GM12891 (cell line): ENCODE data around the gene USP7.

Source experiments
- DNase-seq: peaks from one replicate; pipeline ENCODE4 v3.0.0; 2011; ENCODE audit warnings: low spot score; ENCODE audit not compliant: insufficient read length
- FAIRE-seq: peaks from 2 replicates; lab custom pipeline; 2011; peaks lifted over from hg19 to GRCh38; lab: Jason Lieb, UNC
- PAX5 ChIP-seq: IDR thresholded peaks from 2 replicates; pipeline ENCODE4 v1.6.1; 2011; ENCODE audit warnings: low read length, moderate library complexity, mild to moderate bottlenecking; ENCODE audit not compliant: insufficient read depth, severe bottlenecking
- POLR2A ChIP-seq: IDR thresholded peaks from 2 replicates; pipeline ENCODE4 v1.6.1; 2011; ENCODE audit warnings: low read depth, low read length, control low read depth
- POLR2AphosphoS5 ChIP-seq: IDR thresholded peaks from 2 replicates; pipeline ENCODE4 v1.6.1; 2011; ENCODE audit warnings: low read depth, low read length, control low read depth
- POU2F2 ChIP-seq: IDR thresholded peaks from 2 replicates; pipeline ENCODE4 v1.6.1; 2011; ENCODE audit warnings: low read depth, mild to moderate bottlenecking, control low read depth, low read length, moderate library complexity
- SPI1 ChIP-seq: IDR thresholded peaks from 2 replicates; pipeline ENCODE4 v1.6.1; 2011; ENCODE audit warnings: low read depth, low read length, control low read depth
- TAF1 ChIP-seq: IDR thresholded peaks from 2 replicates; pipeline ENCODE4 v1.6.1; 2011; ENCODE audit warnings: low read depth, low read length, control low read depth

Gene USP7

DNA sequence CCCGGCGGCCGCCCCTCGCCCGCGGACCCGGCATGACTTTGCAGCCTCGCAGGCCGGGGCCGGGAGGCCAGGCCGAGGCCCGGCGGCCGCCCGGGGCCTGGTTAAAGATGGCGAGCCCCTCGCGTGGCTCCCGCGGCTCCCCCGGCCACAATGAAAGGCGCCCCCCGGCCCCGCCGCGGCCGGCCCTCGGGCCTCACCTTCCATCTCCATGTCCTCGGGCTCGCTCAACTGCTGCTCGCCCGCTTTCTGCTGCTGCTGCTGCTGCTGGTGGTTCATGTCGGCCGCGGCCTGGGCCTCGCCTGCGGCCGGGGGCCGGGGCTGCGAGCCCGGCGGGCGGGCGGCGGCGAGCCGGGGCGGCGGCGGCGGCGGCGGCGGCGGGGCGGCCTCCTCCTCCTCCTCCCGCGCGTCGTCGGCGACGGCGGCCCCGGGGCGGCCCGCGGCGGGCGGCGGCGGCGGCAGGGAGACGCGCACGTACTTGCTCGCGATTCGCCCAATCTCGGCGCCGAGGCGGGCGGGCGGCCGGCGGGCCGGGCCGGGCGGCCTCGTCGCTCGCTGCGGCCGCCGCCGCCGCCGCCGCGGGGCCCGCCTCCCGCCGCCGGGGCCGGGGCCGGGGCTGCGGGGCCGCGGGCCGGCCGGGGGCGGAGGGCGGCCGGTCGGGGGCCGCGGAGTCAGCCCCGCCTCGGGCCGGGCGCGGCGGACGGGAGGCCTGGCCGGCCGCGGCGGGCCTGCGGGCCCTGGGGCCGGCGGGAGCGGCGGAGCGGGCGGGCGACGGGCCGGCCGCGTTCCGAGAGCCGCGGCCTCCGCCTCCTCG is 491 bp downstream of the USP7 start:
- DNase-seq (no peak), FAIRE-seq (no peak)
- TF ChIP-seq SPI1 (no peak), TAF1 (no peak), POLR2A (no peak), PAX5 (no peak), POU2F2 (no peak), POLR2AphosphoS5 (no peak)

DNA sequence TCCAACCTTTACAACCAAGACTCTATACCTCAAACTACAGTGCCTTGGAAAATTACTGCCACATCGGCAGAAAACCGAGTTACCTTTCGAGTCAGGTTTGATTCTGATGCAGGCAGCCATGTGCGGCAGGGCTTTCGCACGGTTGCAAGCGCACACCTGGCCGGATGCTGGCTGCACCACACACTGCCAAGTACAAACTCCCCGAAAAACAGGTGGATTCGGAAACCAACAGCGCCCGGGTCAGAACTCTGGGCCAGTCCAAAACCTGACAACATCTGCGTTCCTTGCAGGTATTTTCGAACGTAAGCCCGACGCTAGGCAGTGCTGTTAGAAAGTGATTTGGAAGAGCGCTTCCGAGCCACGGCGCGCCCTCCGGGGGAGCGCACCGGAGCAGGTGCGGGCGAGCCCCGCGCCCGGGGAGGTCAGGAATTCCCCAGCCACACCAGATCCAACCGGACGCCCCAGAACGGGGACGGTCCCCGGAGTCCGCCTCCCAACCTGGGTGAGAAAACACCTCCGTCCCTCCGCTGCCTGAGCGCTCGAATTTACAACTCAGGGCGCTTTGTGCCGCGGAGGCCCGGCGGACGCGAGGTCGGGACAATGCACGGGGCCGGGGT is 1.2 kb downstream of the USP7 start:
- DNase-seq (no peak), FAIRE-seq (peak; percentile 65)
- TF ChIP-seq POLR2AphosphoS5 = no peak
- TF ChIP-seq SPI1 = no peak
- TF ChIP-seq TAF1 = no peak
- no peak; the same call in 1 of the 2 replicates for TF ChIP-seq POLR2A
- TF ChIP-seq POU2F2 = no peak
- TF ChIP-seq PAX5 = no peak

DNA sequence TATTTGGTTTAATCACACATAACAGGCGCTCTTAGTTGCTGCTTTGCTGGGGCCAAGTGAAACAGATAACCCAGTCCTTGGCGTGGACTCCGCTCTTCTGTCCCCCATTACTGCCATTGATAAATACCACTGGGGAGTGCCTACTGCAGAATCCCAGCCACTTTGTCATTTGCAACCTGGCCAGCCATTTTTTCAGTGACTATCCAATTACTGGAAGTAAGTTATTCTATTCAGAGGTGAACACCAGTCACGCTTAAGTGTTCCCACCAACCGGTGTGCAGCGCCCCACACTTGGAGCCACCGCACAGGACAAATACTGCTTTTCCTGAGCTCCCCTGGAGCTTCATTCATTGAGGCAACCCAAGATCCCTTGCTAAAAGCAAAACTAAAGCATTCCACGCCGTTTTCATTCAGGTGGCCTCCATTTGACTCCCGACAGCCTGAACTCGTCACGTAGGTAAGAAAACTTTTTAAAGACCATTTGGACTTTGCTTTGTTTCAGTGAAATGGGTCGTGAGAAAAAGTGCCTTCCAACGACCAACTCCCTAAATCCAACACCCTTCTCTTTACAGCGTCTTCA is 1.8 kb downstream of the USP7 start:
- TF ChIP-seq POLR2A = no peak
- TF ChIP-seq PAX5 = no peak
- no peak for TF ChIP-seq POU2F2
- TF ChIP-seq TAF1 = no peak
- TF ChIP-seq POLR2AphosphoS5 = no peak
- TF ChIP-seq SPI1 = no peak
- FAIRE-seq = no peak
- no peak for DNase-seq

DNA sequence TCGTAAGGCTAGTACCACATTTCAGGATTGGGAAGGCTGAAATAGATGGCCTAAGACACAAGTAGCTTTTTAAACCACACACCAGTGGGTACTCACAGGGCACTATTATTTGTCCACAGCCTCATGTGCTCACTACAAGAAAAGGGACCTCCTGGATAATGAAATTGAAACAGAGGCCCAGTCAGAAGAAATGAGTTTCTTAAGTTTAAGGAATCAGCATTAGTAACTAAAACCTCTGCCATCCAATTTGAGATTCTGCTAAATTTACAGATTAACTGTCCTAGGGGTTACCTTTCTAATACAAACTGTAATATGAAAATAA is 3.0 kb downstream of the USP7 start:
- FAIRE-seq (no peak), DNase-seq (no peak)
- TF ChIP-seq POLR2AphosphoS5 (no peak), SPI1 (no peak), TAF1 (no peak), PAX5 (no peak), POLR2A (no peak), POU2F2 (no peak)

DNA sequence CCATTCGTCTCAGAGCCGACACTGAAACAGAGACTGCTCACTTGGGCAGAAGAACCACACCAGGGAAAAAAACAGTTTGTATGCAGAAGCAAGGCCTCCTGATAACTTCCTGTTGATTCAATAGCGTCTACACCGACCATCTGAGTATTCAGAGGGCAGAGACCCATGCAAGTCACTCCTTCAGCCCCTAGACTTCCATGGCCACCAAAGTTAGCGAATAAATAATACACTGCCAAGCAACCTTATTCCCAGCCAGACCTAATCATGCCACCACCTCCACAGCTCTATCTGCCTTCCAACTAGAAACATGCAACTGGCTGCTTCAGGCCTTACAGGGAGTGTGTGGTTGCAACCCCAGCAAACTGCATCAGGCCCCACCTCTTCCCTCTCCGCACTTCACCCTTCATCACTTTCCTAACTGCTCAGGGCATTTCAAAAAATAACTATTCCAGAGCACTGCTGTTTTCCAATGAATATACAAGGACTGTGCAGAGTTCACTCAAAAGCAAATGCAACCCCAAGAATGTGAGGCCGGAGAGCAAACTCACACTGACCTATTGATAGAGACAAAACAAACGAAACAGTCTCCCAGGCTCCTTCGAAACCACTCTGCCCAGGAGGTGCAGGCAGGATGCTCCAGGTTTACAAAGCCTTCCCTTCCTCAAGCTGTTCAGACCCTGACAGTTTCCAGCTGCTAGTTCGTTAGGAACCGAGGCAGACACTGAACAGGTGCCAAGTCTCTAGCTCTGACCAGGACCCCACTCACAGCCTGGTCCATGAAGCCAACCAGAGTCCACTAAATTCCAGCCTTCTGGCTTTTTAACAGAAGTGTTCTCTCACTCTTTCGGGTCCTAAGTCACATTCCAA is 3.6 kb downstream of the USP7 start:
- FAIRE-seq (peak; percentile 72), DNase-seq (no peak)
- TF ChIP-seq POLR2AphosphoS5 (no peak), POLR2A (no peak), SPI1 (no peak), POU2F2 (no peak), TAF1 (no peak), PAX5 (no peak)

DNA sequence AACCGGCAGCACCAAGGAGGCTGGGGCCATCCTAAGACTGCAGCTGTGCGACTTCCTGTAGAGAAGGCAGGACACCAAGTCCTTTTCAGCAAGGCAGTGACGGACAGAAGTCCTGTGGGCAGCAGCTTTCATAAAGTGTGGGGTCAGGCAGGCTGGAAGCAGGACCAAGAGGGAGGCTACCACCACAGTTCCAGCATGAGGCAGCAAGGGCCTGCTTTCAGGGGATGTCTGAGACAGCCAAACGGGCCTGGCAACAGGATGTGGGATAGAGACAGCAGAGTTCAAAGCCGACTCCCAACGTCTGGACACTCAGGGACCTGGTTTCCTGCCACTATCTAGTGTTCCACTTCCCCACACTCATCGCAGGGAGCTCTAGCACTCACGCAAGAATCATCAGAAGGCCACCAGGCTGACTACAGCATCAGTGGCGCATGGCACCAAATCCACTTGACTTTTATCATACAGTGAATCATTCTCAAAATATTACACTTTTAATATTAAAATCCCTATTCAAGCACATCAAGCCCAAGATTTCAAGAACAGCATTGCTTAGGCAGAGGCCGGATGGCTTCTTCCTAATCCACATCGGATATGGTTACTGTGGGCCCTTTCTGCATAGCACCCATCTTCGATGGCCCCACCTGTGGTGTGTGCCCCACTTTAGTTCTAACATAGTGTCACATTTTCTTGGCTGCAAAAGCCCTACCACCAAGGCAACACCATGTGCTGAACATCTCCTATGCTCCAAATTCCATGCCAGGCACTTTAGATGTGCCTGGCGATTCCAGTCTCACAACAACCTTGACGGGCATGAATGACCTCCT is 5.2 kb downstream of the USP7 start:
- no peak for DNase-seq
- TF ChIP-seq POLR2AphosphoS5 = no peak
- TF ChIP-seq PAX5 = no peak
- TF ChIP-seq TAF1 = no peak
- TF ChIP-seq SPI1 = peak; percentile 39
- TF ChIP-seq POU2F2 = no peak
- FAIRE-seq = no peak

DNA sequence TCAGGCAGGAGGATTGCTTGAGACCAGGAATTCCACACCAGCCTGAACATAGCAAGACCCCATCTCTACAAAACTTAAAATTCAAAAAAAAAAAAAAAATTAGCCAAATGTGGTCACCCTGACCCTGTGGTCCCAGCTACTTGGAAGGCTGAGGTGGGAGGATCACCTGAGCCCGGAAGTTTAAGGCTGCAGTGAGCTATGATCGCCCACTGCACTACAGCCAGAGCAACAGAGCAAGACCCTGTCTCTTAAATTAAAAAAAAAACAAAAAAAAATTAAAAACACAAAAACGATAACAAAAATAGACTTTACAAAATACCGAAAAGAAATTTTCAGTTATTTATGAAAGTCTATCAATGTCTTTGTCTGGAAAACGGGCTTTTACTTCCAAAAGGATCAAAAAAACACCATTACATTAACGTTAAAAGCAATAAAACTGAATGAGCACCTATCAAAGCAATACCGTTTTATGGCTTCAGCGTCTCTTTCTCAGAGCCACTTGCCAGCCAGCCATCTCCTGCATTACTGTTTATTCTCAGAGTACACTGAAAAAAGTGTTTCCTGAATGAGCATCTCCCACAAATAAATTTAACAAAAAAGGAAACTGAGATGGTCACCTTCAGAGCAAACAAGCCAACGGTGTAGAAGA is 6.1 kb downstream of the USP7 start:
- FAIRE-seq (no peak), DNase-seq (no peak)
- no peak for TF ChIP-seq POLR2A
- no peak for TF ChIP-seq PAX5
- no peak for TF ChIP-seq POLR2AphosphoS5
- TF ChIP-seq POU2F2 = no peak
- no peak for TF ChIP-seq TAF1
- TF ChIP-seq SPI1 = no peak

DNA sequence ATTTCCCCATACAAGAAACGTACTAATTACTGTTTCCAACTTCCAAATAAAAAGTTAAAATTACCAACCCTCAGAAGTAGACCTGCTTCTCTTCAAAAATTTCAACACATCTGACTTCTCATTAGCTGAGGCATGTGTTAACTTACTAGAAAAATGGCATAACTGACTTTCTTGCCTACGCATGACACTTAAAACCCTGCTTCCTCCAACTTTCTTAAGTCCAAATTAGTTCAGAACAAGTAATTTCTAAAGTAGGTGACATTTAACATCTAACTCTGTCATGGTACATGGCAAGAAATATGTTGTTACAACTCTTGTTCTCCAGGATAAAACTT is 6.7 kb downstream of the USP7 start:
- TF ChIP-seq POU2F2 = no peak
- no peak for TF ChIP-seq PAX5
- no peak for TF ChIP-seq TAF1
- TF ChIP-seq SPI1 = no peak
- no peak for TF ChIP-seq POLR2A
- TF ChIP-seq POLR2AphosphoS5 = no peak
- FAIRE-seq = no peak
- no peak for DNase-seq
